H9 (cell line): ENCODE data around the gene FAM163B. TPM values are rescaled to one million over a fixed set of nuclear protein-coding genes. Genes with fewer than 3 reads are reported as not detected.

ENCODE experiments used
- DNase-seq: peaks from one replicate; pipeline ENCODE4 v3.0.0-alpha.2; 2017
- H2AFZ ChIP-seq: one replicate; pipeline ENCODE4 v1.6.1; 2013; ENCODE audit warnings: mild to moderate bottlenecking, low read length, control low read depth, moderate library complexity
- H2AK5ac ChIP-seq: 2 replicates; pipeline ENCODE4 v1.6.1; 2013; ENCODE audit warnings: low read length, control low read depth, mixed read lengths; ENCODE audit not compliant: insufficient read length
- H2BK120ac ChIP-seq: one replicate; pipeline ENCODE4 v1.6.1; 2013; ENCODE audit warnings: low read depth, mild to moderate bottlenecking, low read length, control low read depth, inconsistent platforms; ENCODE audit not compliant: poor library complexity, severe bottlenecking
- H2BK12ac ChIP-seq: 2 replicates; pipeline ENCODE4 v1.6.1; 2013; ENCODE audit warnings: low read length, control low read depth, mixed read lengths, low read depth; ENCODE audit not compliant: insufficient read length
- H2BK15ac ChIP-seq: 2 replicates; pipeline ENCODE4 v1.6.1; 2013; ENCODE audit warnings: low read depth, low read length, control low read depth
- H2BK20ac ChIP-seq: one replicate; pipeline ENCODE4 v1.6.1; 2013; ENCODE audit warnings: low read depth, mild to moderate bottlenecking, low read length, control low read depth, inconsistent platforms; ENCODE audit not compliant: poor library complexity, severe bottlenecking
- H2BK5ac ChIP-seq: 2 replicates; pipeline ENCODE4 v1.6.1; 2013; ENCODE audit warnings: low read length, control low read depth, mixed read lengths; ENCODE audit not compliant: insufficient read length
- H3K14ac ChIP-seq: 2 replicates; pipeline ENCODE4 v1.6.1; 2013; ENCODE audit warnings: low read length, control low read depth; ENCODE audit not compliant: insufficient read depth
- H3K18ac ChIP-seq: 2 replicates; pipeline ENCODE4 v1.6.1; 2013; ENCODE audit warnings: low read depth, mild to moderate bottlenecking, mixed read lengths, low read length, control low read depth; ENCODE audit not compliant: insufficient read length
- H3K23ac ChIP-seq: 2 replicates; pipeline ENCODE4 v1.6.1; 2013; ENCODE audit warnings: low read length, control low read depth, mixed read lengths, low read depth; ENCODE audit not compliant: insufficient read length
- H3K23me2 ChIP-seq: 2 replicates; pipeline ENCODE4 v1.6.1; 2013; ENCODE audit warnings: low read depth, mild to moderate bottlenecking, mixed read lengths, low read length, control low read depth; ENCODE audit not compliant: insufficient read length, poor library complexity, severe bottlenecking
- H3K27ac ChIP-seq: 2 replicates; pipeline ENCODE4 v1.5.1; 2013; ENCODE audit warnings: low read length, control low read depth, mixed read lengths, low read depth; ENCODE audit not compliant: insufficient read length
- H3K27me3 ChIP-seq: 2 replicates; pipeline ENCODE4 v1.6.1; 2013; ENCODE audit warnings: low read length, control low read depth, inconsistent platforms; ENCODE audit not compliant: insufficient read depth
- H3K4ac ChIP-seq: 2 replicates; pipeline ENCODE4 v1.6.1; 2013; ENCODE audit warnings: low read depth, mild to moderate bottlenecking, control low read depth, inconsistent platforms, low read length, moderate library complexity
- H3K4me1 ChIP-seq: 2 replicates; pipeline ENCODE4 v1.6.1; 2013; ENCODE audit warnings: low read length, control low read depth, inconsistent platforms; ENCODE audit not compliant: insufficient read depth
- H3K4me2 ChIP-seq: 2 replicates; pipeline ENCODE4 v1.6.1; 2013; ENCODE audit warnings: low read length, control low read depth, mixed read lengths; ENCODE audit not compliant: insufficient read length, insufficient read depth
- H3K56ac ChIP-seq: 2 replicates; pipeline ENCODE4 v1.6.1; 2013; ENCODE audit warnings: low read depth, mild to moderate bottlenecking, mixed read lengths, low read length, control low read depth; ENCODE audit not compliant: insufficient read length
- H3K79me1 ChIP-seq: 2 replicates; pipeline ENCODE4 v1.6.1; 2013; ENCODE audit warnings: low read depth, mild to moderate bottlenecking, moderate library complexity, low read length, control low read depth, inconsistent platforms; ENCODE audit not compliant: insufficient read depth, poor library complexity, severe bottlenecking
- H3K79me2 ChIP-seq: 2 replicates; pipeline ENCODE4 v1.6.1; 2013; ENCODE audit warnings: low read length, control low read depth, inconsistent platforms; ENCODE audit not compliant: insufficient read depth
- H3K9ac ChIP-seq: 2 replicates; pipeline ENCODE4 v1.6.1; 2013; ENCODE audit warnings: low read length, control low read depth, mixed read lengths; ENCODE audit not compliant: insufficient read length; ENCODE audit errors: extremely low read depth
- H3K9me3 ChIP-seq: one replicate; pipeline ENCODE4 v1.6.1; 2013; ENCODE audit warnings: low read depth, low read length, inconsistent platforms; ENCODE audit not compliant: control insufficient read depth
- H3T11ph ChIP-seq: one replicate; pipeline ENCODE4 v1.6.1; 2013; ENCODE audit warnings: mild to moderate bottlenecking, low read length, control low read depth, inconsistent platforms
- H4K20me1 ChIP-seq: one replicate; pipeline ENCODE4 v1.6.1; 2013; ENCODE audit not compliant: control insufficient read depth, insufficient read length, insufficient read depth
- H4K5ac ChIP-seq: 2 replicates; pipeline ENCODE4 v1.6.1; 2013; ENCODE audit warnings: low read depth, mild to moderate bottlenecking, mixed read lengths, low read length, control low read depth; ENCODE audit not compliant: insufficient read length
- H4K8ac ChIP-seq: replicated peaks from 2 replicates; pipeline ENCODE4 v1.6.1; 2013; ENCODE audit warnings: low read length, control low read depth, mixed read lengths, low read depth; ENCODE audit not compliant: insufficient read length
- H4K91ac ChIP-seq: 2 replicates; pipeline ENCODE4 v1.6.1; 2013; ENCODE audit warnings: low read depth, mild to moderate bottlenecking, moderate library complexity, mixed read lengths, low read length, control low read depth; ENCODE audit not compliant: insufficient read length
- H3K27ac Mint-ChIP-seq, 3 experiments: 2 replicates in 2 of 3; 3 replicates in 1 of 3; pipeline ENCODE4 v1.8.0; 2020 to 2021; ENCODE audit warnings: mixed read lengths in 3 of 3, mild to moderate bottlenecking in 1 of 3, moderate library complexity in 1 of 3
- H3K27me3 Mint-ChIP-seq: 2 replicates; pipeline ENCODE4 v1.8.0; 2021; ENCODE audit warnings: low read depth, mild to moderate bottlenecking, moderate library complexity, mixed read lengths
- H3K36me3 Mint-ChIP-seq, 3 experiments: 2 replicates in 2 of 3; 3 replicates in 1 of 3; pipeline ENCODE4 v1.8.0; 2020 to 2021; ENCODE audit warnings: low read depth in 3 of 3, mixed read lengths in 3 of 3; ENCODE audit not compliant: insufficient read depth in 1 of 3
- H3K4me1 Mint-ChIP-seq, 2 experiments: 2 replicates each; pipeline ENCODE4 v1.8.0; 2020; ENCODE audit warnings: mixed read lengths in 2 of 2
- H3K4me3 Mint-ChIP-seq, 2 experiments: 2 replicates in 1 of 2; 3 replicates in 1 of 2; pipeline ENCODE4 v1.8.0; 2020 to 2021; ENCODE audit warnings: mild to moderate bottlenecking in 2 of 2, mixed read lengths in 2 of 2, moderate library complexity in 1 of 2
- H3K9me3 Mint-ChIP-seq, 2 experiments: 2 replicates in 1 of 2; 3 replicates in 1 of 2; pipeline ENCODE4 v1.8.0; 2020; ENCODE audit warnings: mild to moderate bottlenecking in 2 of 2, mixed read lengths in 2 of 2, moderate library complexity in 1 of 2
- CTCF ChIP-seq: fragments of 200-600 bp; sonication (generic); conservative IDR thresholded peaks from 3 replicates; pipeline ENCODE4 v1.8.0; 2021; ENCODE audit warnings: antibody characterized with exemption, mild to moderate bottlenecking
- WGBS: extraction: QIAGEN DNeasy Blood & Tissue Kit; methylation state at CpG from one replicate; pipeline ENCODE4 v1.1.7; 2013; ENCODE audit warnings: missing lambda C conversion rate, low lambda C conversion rate, mixed read lengths; ENCODE audit not compliant: insufficient read length; ENCODE audit errors: extremely low coverage; 5-methylcytosine and 5-hydroxymethylcytosine counted together
- total RNA-seq: library from RNA; stranded (reverse); gene quantifications from 2 replicates; pipeline ENCODE4 v1.2.1, GENCODE V29; 2021

The FAM163B gene
- total RNA-seq, 1 experiment from 2014 or later = 0.39 TPM

- no CpG with 5 or more reads among the region's 8 CpGs for WGBS
Observed at GRCh38 chr9:133554729-133555128, 54.5 kb downstream of the FAM163B start.

More at GRCh38 chr9:133554729-133555128, 54.5 kb downstream of the FAM163B start:
- H3K18ac ChIP-seq = no peak overlapping the region
- H4K5ac ChIP-seq = no peak overlapping the region
- no peak overlapping the region for H3K4me2 ChIP-seq
- H3K9me3 ChIP-seq = no peaks in the 10 kb centered on the region
- H2BK20ac ChIP-seq = no peak overlapping the region
- H3K4ac ChIP-seq = no peak overlapping the region
- H3K14ac ChIP-seq = no peak overlapping the region
- H2BK15ac ChIP-seq = no peak overlapping the region
- no peak overlapping the region for H3K27ac ChIP-seq
- no peak for DNase-seq
- H3K9ac ChIP-seq = no peak overlapping the region
- no peak overlapping the region for H3K4me3 Mint-ChIP-seq
- H3K79me2 ChIP-seq = no peaks in the 10 kb centered on the region
- H3K79me1 ChIP-seq = no peaks in the 10 kb centered on the region
- no peak overlapping the region for H4K8ac ChIP-seq
- no peak overlapping the region for H3T11ph ChIP-seq
- no peaks in the 10 kb centered on the region for H3K23me2 ChIP-seq
- no peak overlapping the region for H2AFZ ChIP-seq
- TF ChIP-seq CTCF = no peak
- H2BK5ac ChIP-seq = no peak overlapping the region
- H3K4me1 ChIP-seq = peaks cover 2% of the 10 kb centered on the region; the same call in 1 of the 2 replicates
- no peaks in the 10 kb centered on the region; a peak in 1 of 5 replicates for H3K9me3 Mint-ChIP-seq
- no peak overlapping the region for H3K27ac Mint-ChIP-seq
- no peaks in the 10 kb centered on the region for H4K20me1 ChIP-seq
- no peak overlapping the region for H4K91ac ChIP-seq
- peaks cover 3% of the 10 kb centered on the region for H3K27me3 Mint-ChIP-seq
- no peak overlapping the region for H2AK5ac ChIP-seq
- peaks cover 25 to 29% of the 10 kb centered on the region in 2 experiments for H3K4me1 Mint-ChIP-seq
- no peaks in the 10 kb centered on the region for H3K27me3 ChIP-seq
- no peak overlapping the region for H2BK12ac ChIP-seq
- no peak overlapping the region for H3K23ac ChIP-seq
- peaks cover 0 to 1% (median 0%) of the 10 kb centered on the region in 3 experiments; a peak in 2 of 7 replicates for H3K36me3 Mint-ChIP-seq
- no peak overlapping the region for H2BK120ac ChIP-seq
- H3K56ac ChIP-seq = no peak overlapping the region
